ENCODE results near the gene HRC.

- TF ChIP-seq POLR2A (IDR thresholded peaks at IDR 0.05; ENCODE audit: low read depth, low read length) (no peak), MAX (IDR thresholded peaks at IDR 0.05; ENCODE audit: insufficient read depth, insufficient read length) (no peak), CTCF (IDR thresholded peaks at IDR 0.05; ENCODE audit: extremely low read depth in 1 of 2, insufficient read depth in 1 of 2, low read depth in 1 of 2, low read length in 2 of 2) (no peak), POLR2AphosphoS5 (IDR thresholded peaks at IDR 0.05; ENCODE audit: insufficient read depth, low read depth, low read length) (no peak)
These were observed 45.2 kb upstream of the HRC start for GRCh38 chr19:49200238-49200862.

Measured in endothelial cell of umbilical vein (primary cell).